Naive thymus-derived CD8-positive, alpha-beta T cell (primary cell): ENCODE measurements around the gene TAF4. TPM values are rescaled to one million over a fixed set of nuclear protein-coding genes. Genes with fewer than 3 reads are reported as not detected.
A peak's percentile ranks its signal among the peaks of the same experiment; 100 is the strongest.

Experiments used
- ATAC-seq, 2 donors: fragments of 150-1000 bp; cut with Tn5 transposase in 1 of 2; sonication (Bioruptor Pico), chemical (Tn5 transposase) in 1 of 2; 1 replicate in 1 of 2; 2 replicates in 1 of 2; pipeline ENCODE4 v1.10.0; 2021; ENCODE audit warnings: mild to moderate bottlenecking in 2 of 2, moderate library complexity in 2 of 2
- POLR2A ChIA-PET: fragments of 350-600 bp; sonication (Branson Sonifier 250); formaldehyde crosslinking; loops from one replicate; lab custom pipeline; 2021; ENCODE audit warnings: antibody characterized with exemption; lab: Charles Lee
- DNase-seq, 10 donors: peaks; one replicate each; pipeline versions ENCODE4 v3.0.0 to v3.0.0-alpha.2; 2020 to 2022
- H3K27ac Mint-ChIP-seq, 10 donors: one replicate each; pipeline ENCODE4 v1.8.0; 2020 to 2022; ENCODE audit warnings: mild to moderate bottlenecking in 10 of 10, mixed read lengths in 10 of 10, moderate library complexity in 4 of 10, inconsistent platforms in 1 of 10
- H3K27me3 Mint-ChIP-seq, 5 donors: one replicate each; pipeline ENCODE4 v1.8.0; 2021 to 2022; ENCODE audit warnings: mixed read lengths in 5 of 5
- H3K36me3 Mint-ChIP-seq, 3 donors: one replicate each; pipeline ENCODE4 v1.8.0; 2020 to 2022; ENCODE audit warnings: mixed read lengths in 3 of 3, mild to moderate bottlenecking in 2 of 3, inconsistent platforms in 1 of 3
- H3K4me1 Mint-ChIP-seq, 4 donors: one replicate each; pipeline ENCODE4 v1.8.0; 2021 to 2022; ENCODE audit warnings: mixed read lengths in 4 of 4
- H3K4me3 Mint-ChIP-seq, 10 donors: one replicate each; pipeline ENCODE4 v1.8.0; 2020 to 2022; ENCODE audit warnings: mild to moderate bottlenecking in 10 of 10, mixed read lengths in 10 of 10, moderate library complexity in 6 of 10, inconsistent platforms in 1 of 10
- H3K9me3 Mint-ChIP-seq, 9 donors: one replicate each; pipeline ENCODE4 v1.8.0; 2020 to 2022; ENCODE audit warnings: mixed read lengths in 9 of 9, mild to moderate bottlenecking in 3 of 9, inconsistent platforms in 1 of 9, moderate library complexity in 1 of 9
- polyA plus RNA-seq, 3 donors: library from polyadenylated mRNA; unstranded; fragments of 300-500 nt; fragmentation: Illumina TruSeq; gene quantifications; one replicate each; pipeline ENCODE4 v1.2.3, GENCODE V29; 2021
- total RNA-seq, 8 experiments: library from RNA in 2 of 8; stranded (reverse) in 2 of 8; gene quantifications; one replicate each; pipeline ENCODE4 v1.2.3 and lab custom pipeline; 2021 to 2026

TAF4 gene
- total and polyA plus RNA-seq, 5 experiments from 2014 or later, result 0.31 to 41.5 (median 1.6) TPM

DNA sequence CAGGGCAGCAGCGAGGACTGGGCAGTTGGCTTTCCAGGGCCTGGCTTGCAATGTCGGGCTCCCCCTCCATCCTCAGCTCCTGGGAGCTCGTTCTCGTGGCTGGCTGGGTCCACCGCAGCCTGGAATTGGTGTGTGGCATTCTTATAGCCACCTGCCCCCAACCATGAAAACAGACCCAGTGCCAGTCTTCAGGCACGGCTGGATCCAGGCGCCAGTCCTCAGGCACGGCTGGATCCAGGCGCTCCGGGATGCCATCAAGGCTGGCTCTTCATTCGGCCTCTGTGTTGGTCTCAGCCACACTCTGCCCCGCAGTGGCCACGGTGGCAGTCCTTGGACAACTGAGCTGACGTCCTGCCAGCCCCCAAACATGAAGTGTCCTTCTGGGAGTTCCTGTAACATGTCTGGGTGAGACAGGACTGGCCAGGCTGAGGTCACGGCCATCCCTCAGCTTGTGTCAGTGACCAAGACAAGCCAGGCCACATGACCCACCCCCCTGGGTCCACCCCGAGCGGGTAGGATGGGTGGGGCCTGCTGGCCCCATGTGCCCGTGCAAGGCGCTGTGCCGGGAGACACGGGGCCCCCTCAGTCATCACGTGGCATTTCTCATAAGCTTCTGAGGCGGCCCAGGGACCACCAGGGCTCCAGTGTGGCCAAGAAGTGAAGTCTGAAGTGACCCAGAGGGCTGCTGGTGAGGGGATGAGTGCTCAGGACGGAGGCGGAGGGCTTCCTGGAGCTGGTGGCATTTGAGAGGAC lies 99.0 kb downstream of the TAF4 start:
- H3K27me3 Mint-ChIP-seq, result peaks cover 6 to 41% (median 20%) of the 10 kb centered on the region in 5 donors
- peaks cover 0 to 6% (median 2%) of the 10 kb centered on the region in 4 donors for H3K4me1 Mint-ChIP-seq
- no peak for ATAC-seq
- H3K27ac Mint-ChIP-seq, result peak overlapping the region in 1 of 10 donors; percentile 81
- POLR2A ChIA-PET, result no interaction called here
- peak overlapping the region in 2 of 10 donors; percentile 8 to 44 for H3K4me3 Mint-ChIP-seq
- no peaks in the 10 kb centered on the region for H3K9me3 Mint-ChIP-seq
- peaks cover 0 to 7% (median 2%) of the 10 kb centered on the region in 3 donors for H3K36me3 Mint-ChIP-seq
- no peak for DNase-seq

DNA sequence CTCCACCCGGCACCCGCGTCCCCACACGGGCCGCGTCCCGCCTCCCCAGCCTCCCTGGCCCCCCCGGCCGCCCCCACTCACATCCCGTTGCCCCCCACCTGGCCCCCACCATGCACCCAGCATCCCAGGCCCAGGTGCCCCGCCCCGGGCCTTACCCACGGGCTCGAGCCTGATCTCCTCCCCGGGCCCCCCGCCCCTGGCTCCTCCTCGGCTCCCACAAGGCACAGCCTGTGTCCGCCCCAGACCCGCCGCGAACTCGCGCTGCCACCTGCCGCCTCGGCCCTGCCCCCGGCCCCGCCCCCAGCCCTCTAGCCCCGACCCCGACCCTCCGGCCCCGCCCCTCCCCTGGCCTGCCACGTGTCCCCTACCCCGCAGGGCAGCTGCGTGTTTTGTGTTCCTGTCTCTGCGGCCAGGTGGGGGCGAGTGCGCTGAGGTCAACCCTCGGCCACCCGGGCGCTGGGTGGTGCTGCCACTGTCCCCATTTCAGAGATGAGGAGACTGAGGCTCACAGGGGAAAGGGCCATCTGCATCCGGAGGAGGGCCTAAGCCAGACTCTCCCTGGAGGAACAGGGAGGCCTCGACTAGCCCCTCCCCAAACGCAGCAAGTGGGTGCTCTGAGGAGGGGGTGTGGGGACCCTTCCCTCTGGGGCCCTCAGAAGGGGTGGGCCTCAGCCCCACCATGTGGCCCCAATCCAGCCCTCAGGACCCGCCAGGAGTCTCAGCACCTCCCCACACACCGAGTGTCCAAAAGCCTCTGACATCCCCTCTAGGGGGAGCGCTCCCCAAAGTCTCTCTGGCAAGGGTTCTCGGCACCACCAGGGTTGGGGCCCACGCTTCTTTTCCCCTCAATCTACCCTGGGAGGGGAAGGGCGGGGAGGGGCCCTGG lies 99.8 kb downstream of the TAF4 start:
- ATAC-seq, result no peak
- peaks cover 6 to 50% (median 20%) of the 10 kb centered on the region in 5 donors for H3K27me3 Mint-ChIP-seq
- POLR2A ChIA-PET, result no interaction called here
- no peaks in the 10 kb centered on the region for H3K9me3 Mint-ChIP-seq
- peak overlapping the region in 1 of 10 donors; percentile 44 for H3K4me3 Mint-ChIP-seq
- peaks cover 2 to 7% (median 3%) of the 10 kb centered on the region in 3 donors for H3K36me3 Mint-ChIP-seq
- no peak for DNase-seq
- H3K4me1 Mint-ChIP-seq, result peaks cover 0 to 6% (median 2%) of the 10 kb centered on the region in 4 donors
- H3K27ac Mint-ChIP-seq, result no peak overlapping the region

DNA sequence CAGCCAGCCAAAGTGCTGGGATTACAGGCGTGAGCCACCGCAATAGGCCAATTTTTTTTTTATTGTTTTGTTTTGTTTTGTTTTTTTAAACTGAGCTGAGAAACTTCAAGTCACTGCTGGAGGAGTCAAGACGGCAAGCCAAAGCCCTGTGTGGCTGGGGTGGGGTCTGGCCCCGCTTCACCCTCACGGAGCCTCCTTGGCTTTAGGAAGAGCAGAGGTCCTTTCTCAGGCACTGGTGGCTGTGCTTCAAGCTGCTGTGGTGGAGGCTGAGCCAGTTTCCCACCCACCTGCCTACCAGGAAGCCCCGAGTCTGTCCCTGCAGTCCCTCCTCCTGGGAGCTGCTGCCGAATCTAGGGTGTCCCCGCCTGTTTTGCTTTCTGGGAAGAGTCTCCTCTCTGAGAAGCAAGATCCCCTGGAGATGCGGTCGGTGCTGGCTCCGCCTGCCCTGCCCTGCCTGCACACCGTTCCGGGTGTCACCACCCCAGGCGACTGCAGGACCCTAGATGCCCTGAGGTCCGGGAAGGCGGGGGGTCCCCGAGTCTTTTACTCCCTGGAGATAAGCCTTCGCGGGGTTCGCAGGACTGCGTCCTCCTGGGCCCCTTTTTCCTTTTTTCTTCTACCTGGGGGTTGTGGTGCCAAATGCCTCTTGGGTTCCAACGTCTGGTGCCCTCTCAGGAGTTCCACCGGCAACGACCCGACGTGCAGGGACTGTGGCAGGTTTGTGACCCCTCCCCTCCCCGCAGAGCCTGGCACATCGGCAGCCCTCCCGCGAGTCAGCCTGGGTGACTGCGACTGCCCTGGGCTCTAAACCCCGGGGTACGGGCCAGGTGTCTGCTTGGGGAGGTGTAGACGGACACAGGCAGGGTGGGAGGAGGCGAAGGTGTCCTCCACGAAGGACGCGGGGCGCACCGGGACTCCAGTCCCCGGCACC lies 100.7 kb downstream of the TAF4 start:
- ATAC-seq, result no peak
- no peak overlapping the region for H3K27ac Mint-ChIP-seq
- peaks cover 6 to 51% (median 20%) of the 10 kb centered on the region in 5 donors for H3K27me3 Mint-ChIP-seq
- no peak for DNase-seq
- H3K4me3 Mint-ChIP-seq, result no peak overlapping the region
- peaks cover 2 to 7% (median 3%) of the 10 kb centered on the region in 3 donors for H3K36me3 Mint-ChIP-seq
- no peaks in the 10 kb centered on the region for H3K9me3 Mint-ChIP-seq
- peaks cover 0 to 6% (median under 1%) of the 10 kb centered on the region in 4 donors for H3K4me1 Mint-ChIP-seq
- POLR2A ChIA-PET, result no interaction called here

DNA sequence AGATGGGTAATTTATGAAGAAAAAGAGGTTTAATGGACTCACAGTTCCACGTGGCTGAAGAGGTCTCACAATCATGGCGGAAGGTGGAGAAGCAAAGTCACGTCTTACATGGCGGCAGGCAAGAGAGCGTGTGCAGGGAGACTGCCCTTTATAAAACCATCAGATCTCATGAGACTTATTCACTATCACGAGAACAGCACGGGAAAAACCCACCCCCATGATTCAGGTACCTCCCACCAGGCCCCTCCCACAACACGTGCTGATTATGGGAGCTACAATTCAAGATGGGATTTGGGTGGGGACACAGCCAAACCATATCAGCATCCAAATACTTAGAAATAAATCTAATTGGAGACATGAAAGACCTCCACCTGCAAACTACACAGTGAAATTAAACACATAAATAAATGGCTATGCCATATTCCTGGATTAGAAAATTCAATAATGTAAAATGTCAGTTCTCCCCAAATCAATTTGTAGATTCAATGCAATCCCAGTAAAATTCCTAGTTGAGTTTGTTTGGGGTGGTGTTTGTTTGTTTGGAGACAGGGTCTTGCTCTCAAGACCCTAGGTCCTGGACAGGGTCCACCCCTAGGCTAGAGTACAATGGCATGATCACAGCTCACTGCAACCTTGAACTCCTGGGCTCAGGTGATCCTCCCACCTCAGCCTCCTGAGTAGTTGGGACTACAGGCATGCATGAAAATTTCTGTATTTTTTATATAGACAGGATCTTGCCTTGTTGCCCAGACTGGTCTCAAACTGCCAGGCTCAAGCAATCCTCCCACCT lies 101.6 kb downstream of the TAF4 start:
- H3K4me1 Mint-ChIP-seq, result peaks cover 0 to 6% (median under 1%) of the 10 kb centered on the region in 4 donors
- no peak for DNase-seq
- peaks cover 2 to 7% (median 3%) of the 10 kb centered on the region in 3 donors for H3K36me3 Mint-ChIP-seq
- ATAC-seq, result no peak
- H3K27me3 Mint-ChIP-seq, result peaks cover 6 to 51% (median 20%) of the 10 kb centered on the region in 5 donors
- no peak overlapping the region for H3K27ac Mint-ChIP-seq
- H3K4me3 Mint-ChIP-seq, result no peak overlapping the region
- H3K9me3 Mint-ChIP-seq, result no peaks in the 10 kb centered on the region
- POLR2A ChIA-PET, result no interaction called here

DNA sequence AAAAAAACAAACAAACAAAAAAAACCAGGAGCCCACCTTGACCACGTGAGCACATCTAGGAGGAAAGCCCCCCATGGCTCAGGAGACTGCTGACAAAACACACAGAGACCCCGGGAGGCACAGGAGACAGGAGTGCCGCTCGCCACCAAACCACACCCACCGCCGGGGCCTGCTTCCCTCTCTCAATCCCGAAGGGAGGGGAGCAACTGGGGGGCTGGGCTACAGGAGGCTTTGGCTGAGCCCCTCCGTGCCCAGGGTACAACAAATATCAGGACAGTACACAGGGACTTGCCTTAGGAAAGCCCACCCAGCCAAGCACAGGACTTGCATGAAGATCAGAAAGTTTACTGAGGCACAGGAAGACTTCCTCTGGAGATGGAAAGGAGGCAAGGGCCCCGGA lies 102.5 kb downstream of the TAF4 start:
- POLR2A ChIA-PET, result no interaction called here
- H3K4me1 Mint-ChIP-seq, result peaks cover 0 to 5% (median under 1%) of the 10 kb centered on the region in 4 donors

DNA sequence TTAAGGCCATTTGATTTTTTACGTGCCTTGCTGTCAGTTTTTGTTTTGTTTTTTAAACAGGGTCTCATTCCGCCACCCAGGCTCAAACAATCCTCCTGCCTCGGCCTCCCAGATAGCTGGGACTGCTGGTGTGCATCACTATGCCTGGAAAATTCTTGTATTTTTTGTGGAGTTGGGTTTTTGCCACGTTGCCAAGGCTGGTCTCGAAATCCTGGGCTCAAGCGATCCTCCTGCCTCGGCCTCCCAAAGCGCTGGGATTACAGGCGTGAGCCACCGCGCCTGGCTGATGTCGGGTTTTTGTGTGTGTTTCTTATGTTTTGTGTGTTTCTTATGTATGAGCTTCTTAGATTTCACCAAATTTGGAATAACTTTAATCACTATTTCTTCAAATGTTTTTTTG lies 104.8 kb downstream of the TAF4 start:
- DNase-seq (peak in 1 of 10 donors; percentile 3), ATAC-seq (no peak)
- POLR2A ChIA-PET, result no interaction called here
- Mint-ChIP-seq H3K27ac (no peak overlapping the region), H3K9me3 (no peaks in the 10 kb centered on the region), H3K36me3 (peaks cover 0 to 7% (median 3%) of the 10 kb centered on the region in 3 donors), H3K4me1 (peaks cover 0 to 2% (median 0%) of the 10 kb centered on the region in 4 donors), H3K4me3 (no peak overlapping the region), H3K27me3 (peaks cover 10 to 34% (median 15%) of the 10 kb centered on the region in 5 donors)

More for the DNA sequence above, 102.5 kb downstream of the TAF4 start:
- ATAC-seq (no peak), DNase-seq (no peak)
- H3K36me3 Mint-ChIP-seq, result peaks cover 2 to 7% (median 3%) of the 10 kb centered on the region in 3 donors
- no peak overlapping the region for H3K4me3 Mint-ChIP-seq
- no peak overlapping the region for H3K27ac Mint-ChIP-seq
- peaks cover 6 to 48% (median 19%) of the 10 kb centered on the region in 5 donors for H3K27me3 Mint-ChIP-seq
- no peaks in the 10 kb centered on the region for H3K9me3 Mint-ChIP-seq

DNA sequence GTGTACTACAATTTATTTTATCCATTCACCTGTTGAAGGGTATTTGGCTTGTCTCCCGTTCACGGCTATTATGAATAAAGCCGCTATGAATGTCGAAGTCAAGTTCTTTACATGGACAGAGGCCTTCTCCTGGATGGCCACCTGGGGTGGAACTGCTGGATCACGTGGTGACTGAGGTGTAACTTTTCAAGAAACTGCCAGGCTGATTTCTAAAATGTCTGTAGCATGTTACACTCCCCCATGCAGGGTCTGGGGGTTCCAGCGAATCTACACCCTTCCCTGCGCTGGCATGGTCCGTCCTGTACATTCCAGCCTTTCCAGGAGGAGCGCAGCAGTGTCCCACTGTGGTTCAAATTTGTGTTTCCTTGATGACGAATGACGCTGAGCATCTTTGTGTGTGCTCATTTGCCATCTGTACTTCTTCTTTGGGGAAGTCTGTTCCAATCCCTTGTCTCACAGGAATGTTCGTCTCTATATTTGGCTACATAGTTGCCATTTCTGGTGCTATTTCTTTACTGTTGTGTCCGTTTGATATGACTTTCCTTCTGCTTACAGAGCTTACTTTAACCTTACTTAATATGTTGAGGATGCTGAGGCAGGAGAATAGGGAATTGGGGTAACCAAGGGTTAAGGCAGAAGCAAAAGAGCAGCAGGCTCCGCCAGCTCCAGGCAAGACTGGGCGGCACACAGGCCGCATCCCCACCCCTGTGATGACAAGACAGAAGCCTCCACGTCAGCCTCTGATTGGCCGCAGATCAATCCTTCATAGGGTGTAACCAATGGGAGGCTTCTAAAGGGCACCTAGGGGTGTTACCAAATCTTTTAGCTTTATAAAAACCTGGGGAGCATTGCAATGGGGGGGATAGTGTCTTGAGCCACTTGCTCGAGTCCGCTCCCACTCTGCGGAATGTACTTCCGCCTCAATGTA lies 106.6 kb downstream of the TAF4 start:
- no peak for ATAC-seq
- no peak overlapping the region for H3K27ac Mint-ChIP-seq
- H3K9me3 Mint-ChIP-seq, result no peaks in the 10 kb centered on the region
- POLR2A ChIA-PET, result no interaction called here
- H3K36me3 Mint-ChIP-seq, result peaks cover 0 to 7% (median 3%) of the 10 kb centered on the region in 3 donors
- peak in 2 of 10 donors; percentile 12 to 21 for DNase-seq
- H3K27me3 Mint-ChIP-seq, result peaks cover 13 to 46% (median 18%) of the 10 kb centered on the region in 5 donors
- no peak overlapping the region for H3K4me3 Mint-ChIP-seq
- H3K4me1 Mint-ChIP-seq, result no peaks in the 10 kb centered on the region

DNA sequence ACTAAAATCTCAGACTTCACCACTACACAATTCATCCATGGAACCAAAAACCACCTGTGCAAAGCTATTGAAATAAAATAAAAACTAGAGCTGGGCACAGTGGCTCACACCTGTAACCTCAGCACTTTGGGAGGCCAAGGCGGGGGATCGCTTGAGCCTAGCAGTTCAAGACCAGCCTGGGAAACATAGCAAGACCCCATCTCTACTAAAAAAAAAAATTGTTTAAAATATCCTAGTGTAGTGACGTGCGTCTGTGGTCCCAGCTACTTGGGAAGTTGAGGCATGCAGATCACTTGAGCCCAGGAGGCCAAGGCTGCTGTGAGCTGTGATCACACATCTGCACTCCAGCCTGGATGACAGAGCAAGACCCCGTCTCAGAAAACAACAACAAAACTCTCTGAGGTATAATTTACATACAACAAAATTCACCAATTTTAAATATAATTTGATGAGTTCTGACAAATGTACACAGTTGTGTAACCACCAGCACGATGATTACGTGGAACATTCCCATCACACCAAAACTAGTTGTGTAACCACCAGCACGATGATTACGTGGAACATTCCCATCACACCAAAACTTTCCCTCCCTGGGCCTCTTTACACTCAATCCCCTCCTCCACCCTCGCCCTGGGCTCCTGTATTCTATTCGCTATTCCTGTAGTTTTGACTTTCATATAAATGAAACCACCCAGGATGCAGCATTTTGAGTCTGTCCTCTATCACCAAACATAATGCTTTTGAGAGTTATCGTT lies 107.5 kb downstream of the TAF4 start:
- ATAC-seq (no peak), DNase-seq (no peak)
- no peaks in the 10 kb centered on the region for H3K4me1 Mint-ChIP-seq
- POLR2A ChIA-PET, result no interaction called here
- H3K9me3 Mint-ChIP-seq, result no peaks in the 10 kb centered on the region
- H3K4me3 Mint-ChIP-seq, result no peak overlapping the region
- peaks cover 8 to 42% (median 14%) of the 10 kb centered on the region in 5 donors for H3K27me3 Mint-ChIP-seq
- no peak overlapping the region for H3K27ac Mint-ChIP-seq
- H3K36me3 Mint-ChIP-seq, result peaks cover 0 to 3% (median 0%) of the 10 kb centered on the region in 3 donors

DNA sequence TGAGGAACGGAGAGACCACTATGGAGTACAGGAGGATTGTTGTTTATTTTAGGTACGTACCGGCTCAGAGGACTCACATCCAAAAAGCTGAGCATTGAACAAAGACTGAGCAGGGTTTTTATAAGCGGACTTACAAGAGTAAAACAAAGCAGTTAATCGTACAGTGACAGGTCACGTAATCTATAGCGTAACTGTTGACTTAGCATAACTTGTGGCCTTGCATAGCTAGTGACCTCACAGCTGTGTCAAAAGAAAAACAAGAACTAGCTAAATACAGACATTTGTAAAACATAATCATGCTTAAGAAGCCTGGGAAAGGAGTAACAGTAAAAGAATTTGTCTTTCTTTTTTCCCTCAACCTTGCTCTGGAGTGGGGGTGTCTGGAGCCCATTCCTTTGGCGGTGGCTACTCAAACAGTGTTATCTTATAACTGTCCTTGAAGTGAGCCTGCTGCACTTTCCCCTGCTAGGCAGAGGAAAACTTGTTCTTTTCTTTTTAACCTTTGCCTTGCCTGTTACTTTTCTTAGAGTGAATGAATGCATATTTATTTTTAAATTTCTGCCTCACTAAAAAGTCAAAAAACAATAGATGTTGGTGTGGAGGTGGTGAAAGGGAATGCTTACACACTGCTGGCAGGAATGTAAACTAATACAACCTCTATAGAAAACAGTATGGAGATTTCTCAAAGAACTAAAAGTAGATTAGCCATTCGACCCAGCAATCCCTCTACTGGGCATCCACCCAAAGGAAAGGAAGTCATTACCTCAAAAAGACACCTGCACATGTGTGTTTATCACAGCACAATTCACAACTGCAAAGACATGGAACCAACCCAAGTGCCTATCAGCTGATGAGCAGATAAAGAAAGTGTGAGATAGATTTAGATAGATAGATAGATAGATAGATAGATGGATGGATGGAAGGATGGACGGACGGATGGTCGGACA lies 109.0 kb downstream of the TAF4 start:
- DNase-seq (no peak), ATAC-seq (no peak)
- Mint-ChIP-seq H3K4me3 (no peak overlapping the region), H3K27ac (no peak overlapping the region), H3K9me3 (no peaks in the 10 kb centered on the region), H3K4me1 (peaks cover 0 to 2% (median 0%) of the 10 kb centered on the region in 4 donors), H3K27me3 (peaks cover 12 to 41% (median 14%) of the 10 kb centered on the region in 5 donors), H3K36me3 (peaks cover 0 to 3% (median 0%) of the 10 kb centered on the region in 3 donors)
- POLR2A ChIA-PET, result no interaction called here
